ENCODE measurements around the gene RGS6.

The RGS6 gene

DNA sequence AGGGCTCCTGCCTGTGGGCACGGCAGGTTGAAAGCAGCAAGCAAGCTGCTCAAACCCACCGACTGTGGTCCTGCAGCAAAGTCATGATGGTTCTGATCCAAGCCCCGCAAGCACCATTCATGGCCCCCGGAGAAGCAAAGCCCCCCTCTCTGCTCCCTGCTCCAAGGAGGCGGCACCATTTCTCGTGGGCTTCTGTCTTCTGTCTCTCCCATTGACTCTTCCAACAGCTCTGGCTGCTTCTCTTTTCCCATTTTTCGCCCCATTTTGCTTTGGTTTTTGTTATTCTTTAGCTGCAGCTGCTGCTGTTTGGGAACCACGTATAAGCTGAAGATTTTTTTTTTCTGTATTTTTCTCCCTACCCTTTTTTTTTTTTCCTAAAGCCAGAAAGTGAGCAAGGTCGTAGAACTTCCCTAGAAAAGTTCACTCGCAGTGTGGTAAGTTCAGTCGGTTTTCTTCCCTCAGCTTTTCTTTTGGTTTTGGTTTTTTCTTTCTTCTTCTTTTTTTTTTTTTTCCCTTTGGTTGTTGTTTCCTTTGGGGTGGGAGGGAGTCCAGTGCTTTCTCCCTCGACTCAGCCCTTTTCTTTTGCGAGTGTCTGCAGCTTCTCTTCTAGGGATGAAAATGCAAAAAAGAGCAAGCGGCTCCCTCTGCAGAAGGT lies 607.6 kb downstream of the RGS6 start:
- no peak for DNase-seq

GRCh38 chr14:72540836-72541235 lies 608.6 kb downstream of the RGS6 start:
- no peak for DNase-seq

DNA sequence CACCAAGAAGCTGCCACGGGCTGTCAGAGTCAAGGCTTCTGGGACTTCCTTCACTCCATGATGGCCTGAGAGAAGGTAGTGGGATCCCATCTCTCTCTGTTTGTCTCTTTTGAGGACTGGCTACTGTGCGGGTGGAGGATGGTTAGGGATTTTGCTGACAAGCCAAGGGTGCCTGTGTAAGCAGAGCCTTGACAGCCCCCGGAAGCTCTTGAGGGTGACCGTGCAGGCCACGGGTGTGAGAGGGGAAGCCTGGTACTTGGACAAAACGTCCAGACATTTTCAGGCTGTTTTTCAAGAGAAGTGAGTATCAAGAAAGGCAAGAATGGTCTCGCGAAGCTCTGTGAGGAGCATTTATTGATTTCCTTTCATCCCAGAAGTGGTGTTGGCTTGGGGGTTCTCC lies 609.3 kb downstream of the RGS6 start:
- DNase-seq: no peak

DNA sequence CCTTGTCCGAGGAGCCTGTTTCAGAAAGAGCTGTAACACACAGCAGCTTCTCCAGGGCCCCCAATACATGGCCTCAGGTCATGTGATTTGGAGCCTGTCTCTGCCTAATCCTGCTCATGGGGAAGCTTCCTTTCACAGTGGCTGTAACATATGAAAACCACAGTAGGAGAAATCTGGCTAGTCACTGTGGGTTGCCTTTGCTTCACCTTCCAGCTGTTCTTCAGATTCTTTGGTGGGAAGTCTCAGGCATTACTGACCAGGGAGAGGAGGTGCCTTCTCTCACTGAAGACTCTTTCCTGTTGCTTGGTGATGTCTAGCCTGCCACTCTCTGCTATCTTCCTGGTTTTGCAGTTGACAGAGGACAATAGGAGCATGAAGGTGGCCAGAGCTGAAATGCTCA lies 611.1 kb downstream of the RGS6 start:
- DNase-seq: no peak

DNA sequence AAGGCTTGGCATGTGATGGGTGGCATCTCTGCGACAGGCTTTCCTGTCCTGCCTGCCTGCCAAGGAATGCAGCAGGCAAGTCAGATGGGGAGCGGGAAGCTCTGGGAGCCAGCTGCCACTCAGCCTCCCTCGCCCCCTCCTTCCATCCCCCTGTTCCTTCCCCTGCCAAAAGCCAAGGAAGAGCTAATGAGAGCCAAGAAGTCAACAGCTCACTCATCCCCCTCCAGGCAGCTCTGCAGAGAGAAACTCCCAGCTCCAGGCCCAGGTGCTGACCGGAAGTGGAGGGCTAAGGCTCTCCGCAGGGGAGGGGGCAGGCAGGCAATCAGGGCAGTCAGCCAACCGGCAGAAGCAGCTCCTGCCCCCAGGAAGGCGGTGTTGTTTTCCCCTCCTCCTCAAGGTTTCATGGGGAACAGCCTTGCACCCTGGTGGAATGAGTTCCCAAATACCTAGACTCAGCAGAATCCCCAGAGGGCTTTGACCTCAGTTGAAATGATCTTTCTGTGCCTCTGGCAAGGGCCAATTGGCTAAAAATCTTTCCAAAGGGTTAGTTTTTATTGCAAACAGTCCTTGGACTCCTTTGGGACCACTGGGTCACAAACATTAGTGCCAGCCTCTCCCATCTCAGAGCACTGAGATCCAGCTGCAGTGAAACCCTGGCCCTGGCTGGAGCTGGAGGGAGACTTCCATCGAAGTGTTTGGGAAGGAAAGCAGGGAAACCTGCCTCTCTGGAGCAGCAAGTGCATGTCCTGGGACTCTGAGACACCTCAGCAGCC lies 612.6 kb downstream of the RGS6 start:
- DNase-seq: no peak

DNA sequence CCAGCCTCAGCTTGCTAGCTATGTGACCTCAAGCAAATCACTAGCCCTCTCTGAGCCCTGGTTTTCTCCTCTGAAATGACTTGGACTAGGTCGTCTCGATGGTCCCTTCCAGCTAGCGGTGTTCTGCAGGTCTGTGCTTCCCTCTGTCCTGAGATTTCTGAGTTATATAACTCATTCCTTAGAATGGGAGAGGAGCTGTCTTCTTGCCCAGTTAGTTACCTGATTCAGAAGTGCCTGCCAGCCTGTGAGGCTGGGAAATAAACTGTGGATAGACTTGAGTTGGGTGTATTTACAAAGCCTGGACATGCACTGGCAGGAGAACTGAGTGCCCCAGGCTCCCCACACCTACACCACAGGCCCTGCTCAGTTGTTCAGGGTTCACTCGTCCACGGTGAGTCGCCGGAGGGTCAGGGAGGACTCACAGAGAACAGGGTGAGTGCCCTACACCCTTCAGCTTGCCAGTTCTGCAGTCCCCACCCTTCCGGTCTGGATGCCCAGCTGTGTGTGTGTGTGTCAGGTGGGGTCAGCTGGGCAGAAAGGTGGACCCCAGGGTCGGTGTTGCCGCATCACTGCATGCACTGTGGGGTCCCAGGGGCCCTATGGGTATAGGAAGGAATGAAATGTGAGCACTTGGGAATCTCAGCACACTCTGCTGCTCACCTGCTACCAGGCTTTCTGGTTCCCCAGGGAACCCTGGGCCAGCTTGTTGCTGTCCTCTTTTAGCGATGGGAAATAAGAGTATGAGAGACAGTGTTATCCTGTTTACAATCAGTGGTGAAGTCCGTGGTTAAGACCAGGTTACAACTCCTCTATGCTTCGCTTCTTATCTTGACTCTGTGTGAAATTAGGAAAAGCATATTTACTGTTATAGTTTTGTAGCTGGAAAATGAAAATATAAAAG lies 613.4 kb downstream of the RGS6 start:
- DNase-seq: no peak

DNA sequence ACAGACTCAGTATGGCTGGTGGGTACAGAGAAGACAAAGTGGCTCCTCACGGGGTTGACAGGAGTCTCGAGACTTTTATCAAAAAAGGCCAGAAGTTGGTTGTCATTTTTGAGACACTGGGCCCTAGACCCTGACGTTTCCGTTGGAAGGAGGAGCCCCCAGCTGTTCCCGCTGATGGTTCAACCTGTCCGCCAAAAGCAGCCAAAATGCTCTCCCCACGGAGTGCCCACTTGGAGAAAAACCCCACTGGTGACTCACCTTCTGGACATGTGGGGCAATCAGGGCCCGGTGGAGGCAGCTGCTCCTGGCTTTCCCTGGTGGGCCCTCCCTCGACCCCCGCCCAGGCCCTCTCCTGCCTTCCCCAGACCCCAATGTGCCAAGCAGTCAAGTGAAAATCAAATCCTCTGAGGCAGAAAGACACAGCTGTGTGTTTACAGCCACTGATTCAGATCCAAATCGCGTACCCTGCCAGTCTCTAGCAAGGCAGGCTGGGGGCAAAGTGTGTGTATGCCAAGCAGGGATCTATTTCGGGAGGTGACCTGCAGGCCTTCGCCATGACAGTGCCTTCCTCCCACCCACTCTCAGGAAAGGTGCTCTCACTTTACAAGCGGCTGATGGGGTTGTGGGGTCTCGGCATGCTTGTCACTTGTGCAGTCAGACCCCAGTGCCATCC lies 614.3 kb downstream of the RGS6 start:
- no peak for DNase-seq

DNA sequence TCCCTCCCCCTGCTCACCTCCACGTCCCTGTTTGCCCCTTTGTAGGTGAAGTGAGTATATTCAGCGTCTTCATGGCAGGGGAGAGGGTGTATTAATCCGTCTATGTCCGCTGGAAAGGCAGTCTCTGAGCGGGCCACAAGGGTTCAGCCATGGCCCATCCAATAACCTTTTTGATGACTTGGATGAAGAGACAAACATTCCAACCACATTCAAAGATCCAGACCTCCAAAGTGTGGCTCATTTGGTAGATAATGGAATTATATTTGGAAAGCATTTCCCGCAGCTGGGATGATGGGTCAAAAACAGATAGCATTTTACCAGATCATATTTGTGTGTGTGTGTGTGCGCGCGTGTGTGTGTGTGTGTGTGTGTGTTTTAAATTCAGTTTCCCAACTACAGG lies 615.8 kb downstream of the RGS6 start:
- DNase-seq: no peak

- DNase-seq: no peak
Measured at GRCh38 chr14:72549026-72549425, 616.8 kb downstream of the RGS6 start.

DNA sequence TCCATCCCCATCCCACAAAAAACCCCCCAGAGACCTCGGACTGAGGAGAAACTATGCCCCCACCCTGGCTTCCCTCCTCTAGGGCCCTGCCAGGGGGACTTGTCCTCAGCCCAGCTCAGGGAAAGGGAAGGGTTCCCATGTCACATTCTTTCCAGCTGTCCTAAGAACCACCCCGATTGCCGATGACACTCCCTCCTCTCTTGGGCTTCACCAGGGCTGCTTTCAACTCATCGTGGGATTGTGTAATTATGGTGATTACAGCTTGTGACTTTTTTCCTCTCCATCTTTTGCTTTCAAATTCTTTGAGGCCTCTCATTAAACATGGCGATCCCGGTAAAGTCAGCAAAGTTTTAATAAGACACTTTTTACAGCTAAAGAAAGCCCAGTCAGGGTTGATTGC lies 617.6 kb downstream of the RGS6 start:
- DNase-seq: no peak

DNA sequence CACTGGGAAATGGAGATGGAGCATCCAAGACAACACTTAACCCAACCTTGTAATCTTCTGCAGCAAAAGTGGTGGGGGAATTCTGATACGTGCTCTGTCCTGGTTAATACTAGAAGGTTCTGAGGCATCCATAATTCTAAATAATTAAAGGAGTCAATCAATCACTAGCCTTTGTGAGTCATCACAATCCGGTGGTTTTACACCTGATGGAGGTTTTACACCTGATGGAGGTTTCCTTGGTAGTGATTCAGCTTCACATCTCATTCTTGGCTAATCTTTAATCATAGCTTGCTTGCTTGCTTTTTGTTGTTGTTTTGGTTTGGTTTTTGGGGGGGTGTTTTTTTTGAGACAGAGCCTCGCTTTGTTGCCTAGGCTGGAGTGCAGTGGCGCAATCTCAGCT lies 618.3 kb downstream of the RGS6 start:
- DNase-seq: no peak

GRCh38 chr14:72552236-72552635 lies 620.0 kb downstream of the RGS6 start:
- DNase-seq: no peak

- DNase-seq: no peak
Measured at GRCh38 chr14:72553161-72553560, 620.9 kb downstream of the RGS6 start.

DNA sequence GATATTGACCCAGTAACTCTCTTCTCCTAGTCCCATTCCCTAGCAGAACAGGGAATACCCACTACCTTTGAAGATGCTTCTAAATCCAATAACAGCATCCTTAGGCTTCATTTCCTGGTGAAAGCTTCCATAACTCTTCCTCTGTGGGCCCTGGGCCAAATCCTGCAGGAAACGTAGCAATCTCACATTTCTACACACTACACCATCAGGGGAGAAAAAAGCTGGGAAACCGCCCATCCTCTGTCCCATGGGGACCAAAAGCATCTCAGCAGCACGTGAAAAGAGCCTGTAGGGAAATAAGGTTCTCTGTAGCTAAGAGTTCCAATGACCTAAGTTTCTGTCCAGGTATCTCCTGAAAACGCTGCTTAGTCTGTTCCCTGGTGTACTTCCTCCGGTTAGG lies 621.4 kb downstream of the RGS6 start:
- DNase-seq: no peak

GRCh38 chr14:72554401-72554800 lies 622.2 kb downstream of the RGS6 start:
- no peak for DNase-seq

GRCh38 chr14:72554994-72555608 lies 622.9 kb downstream of the RGS6 start:
- no peak for DNase-seq

DNA sequence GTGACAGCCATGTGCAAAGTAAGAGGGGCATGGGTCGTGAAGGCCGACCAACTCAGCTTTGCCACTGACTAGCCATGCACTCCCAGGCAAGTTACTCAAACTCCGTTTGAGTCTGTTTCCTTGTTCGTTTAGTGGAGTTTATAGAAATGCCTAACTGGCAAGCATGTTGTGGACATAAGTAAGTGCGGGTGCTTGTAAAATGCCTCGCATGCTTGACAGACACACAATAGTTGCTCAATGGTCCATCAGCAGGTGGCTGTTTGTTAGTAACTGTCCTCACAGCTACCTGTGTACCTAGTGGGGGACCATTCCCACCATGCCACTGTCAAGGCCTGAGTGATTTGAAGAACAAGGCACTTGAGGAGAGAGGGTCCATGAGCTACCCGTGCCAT lies 623.4 kb downstream of the RGS6 start:
- no peak for DNase-seq

GRCh38 chr14:72557671-72558070 lies 625.4 kb downstream of the RGS6 start:
- DNase-seq: no peak

DNA sequence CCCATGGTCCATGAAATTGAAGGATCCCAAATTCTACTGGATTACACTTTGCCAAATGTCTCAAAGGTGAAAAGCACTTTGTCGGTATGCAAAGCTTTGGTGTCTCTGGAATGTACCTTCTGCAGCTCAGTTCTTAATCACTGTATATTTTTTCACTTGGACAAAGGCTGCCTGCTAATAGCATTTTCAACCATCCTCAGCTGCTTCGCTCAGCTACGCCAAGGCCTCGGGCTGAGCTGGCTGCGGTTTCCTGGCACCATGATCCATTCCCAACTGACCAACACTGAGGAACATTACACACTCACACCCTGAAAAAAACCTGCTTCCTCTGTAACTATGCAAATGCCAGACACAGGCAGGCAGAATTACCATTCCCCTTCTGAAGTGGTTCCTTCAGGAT lies 626.5 kb downstream of the RGS6 start:
- DNase-seq: no peak

DNA sequence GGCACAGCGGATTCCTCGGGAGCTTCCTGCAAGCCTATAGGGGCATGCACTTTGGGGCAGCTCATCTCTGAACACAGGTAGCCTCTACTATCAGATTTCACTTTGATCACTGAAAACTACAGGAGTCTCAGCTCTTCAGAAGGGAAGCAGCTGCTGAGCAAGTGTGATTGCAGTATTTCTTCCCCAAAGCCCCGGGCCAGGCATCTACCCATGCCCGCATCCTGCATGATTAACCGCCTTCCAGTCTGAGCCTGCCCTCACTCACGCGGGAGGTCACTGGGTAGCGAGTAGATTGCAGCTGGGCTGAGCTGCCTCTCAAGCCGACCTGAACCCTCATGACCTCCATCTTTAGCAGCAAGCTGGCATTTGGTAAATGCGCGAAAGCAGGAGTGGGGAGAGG lies 627.0 kb downstream of the RGS6 start:
- no peak for DNase-seq

DNA sequence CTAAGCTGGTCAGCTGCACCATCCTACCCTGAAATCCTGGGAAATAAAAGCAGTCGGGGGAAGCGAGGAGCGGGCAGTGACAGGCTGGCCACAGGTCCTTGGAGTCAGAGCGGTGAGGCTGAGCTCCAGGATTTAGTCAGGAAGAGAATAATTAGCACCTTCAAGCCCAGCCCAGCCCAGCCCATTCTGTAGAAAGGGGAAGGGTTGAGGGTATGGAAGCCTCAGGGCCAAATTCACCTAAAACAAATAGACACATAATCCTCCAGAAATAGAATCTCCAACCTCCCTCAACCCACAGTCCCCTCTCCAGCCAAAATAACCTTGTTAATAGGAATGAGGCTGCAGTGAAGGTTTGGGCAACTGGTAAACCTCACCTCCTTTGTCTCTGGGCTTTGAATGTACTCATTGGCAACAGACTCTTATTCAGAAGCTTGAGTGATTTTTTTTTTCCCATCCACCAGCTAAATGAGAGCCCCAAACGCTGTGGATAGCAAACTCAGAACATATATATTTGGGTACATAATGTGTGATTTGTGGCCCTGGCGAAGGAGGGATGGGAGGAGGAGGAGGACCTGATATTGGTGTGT lies 627.5 kb downstream of the RGS6 start:
- no peak for DNase-seq

DNA sequence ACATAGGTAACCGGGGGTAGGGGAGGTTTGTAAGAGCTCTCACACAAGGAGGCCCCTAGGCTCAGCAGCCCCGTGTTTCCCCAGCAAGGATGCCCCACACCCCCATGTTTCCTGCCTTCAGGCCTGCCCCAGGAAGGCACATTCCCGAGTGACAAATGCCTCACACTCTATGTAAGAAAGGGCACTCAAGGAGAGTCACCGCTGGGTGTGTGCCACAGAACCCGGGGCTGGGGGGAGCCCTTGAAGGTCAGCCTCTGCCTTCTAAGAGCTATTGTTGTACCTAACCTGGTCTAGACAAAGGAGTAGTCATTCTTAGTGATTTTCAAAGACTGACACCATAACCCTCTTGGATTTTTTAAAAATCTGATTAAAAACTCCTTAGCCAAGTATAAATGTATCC lies 628.1 kb downstream of the RGS6 start:
- DNase-seq: no peak
